ENCODE measurements around the gene MT1E. TPM values are rescaled to one million over a fixed set of nuclear protein-coding genes. Genes with fewer than 3 reads are reported as not detected.

The MT1E gene
- total RNA-seq, 1 experiment from 2014 or later, result 383 TPM

DNA sequence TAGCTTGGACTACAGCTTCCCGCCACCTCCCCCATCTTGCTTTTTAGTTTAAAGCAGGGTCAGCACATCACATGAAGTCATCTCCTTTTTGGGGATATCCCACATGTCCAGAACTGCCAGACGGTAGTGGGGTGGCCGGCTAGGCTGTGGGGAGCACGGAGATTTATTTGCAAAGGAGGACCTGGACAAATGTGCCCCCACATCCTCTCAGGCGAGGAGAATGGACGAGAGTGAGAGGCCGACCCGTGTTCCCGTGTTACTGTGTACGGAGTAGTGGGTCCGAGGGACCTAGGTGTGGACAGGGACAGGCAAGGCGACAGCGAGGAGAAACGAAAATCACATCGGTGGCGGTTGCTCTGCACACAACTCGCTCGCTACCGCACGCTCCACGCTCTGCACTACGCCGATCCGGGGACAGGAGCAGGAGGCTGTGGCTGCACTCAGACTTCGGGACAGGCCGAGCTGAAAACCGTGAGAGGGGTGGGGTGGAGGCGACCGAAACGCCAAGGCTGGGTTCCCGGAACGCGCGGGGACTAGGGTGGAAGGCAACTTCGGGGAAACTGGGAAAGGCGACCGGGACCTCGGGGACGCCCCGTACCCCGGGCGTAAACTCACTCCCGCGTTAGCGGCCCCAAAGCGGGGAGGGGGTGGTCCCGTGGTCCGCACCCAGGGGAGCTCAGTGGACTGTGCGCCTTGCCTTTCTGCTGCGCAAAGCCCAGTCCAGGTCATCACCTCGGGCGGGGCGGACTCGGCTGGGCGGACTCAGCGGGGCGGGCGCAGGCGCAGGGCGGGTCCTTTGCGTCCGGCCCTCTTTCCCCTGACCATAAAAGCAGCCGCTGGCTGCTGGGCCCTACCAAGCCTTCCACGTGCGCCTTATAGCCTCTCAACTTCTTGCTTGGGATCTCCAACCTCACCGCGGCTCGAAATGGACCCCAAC lies 12.5 kb downstream of the MT1E start, which contains the start of gene MT1A:
TSS of gene MT1A (plus strand) at position 853 of the 937 bp plus-strand sequence. CDS start at position 926, 73 bp downstream.
- Histone ChIP-seq H3K9ac (ENCODE audit: low read length) (no peak within 1 kb of the TSS), H3K9me3 (ENCODE audit: control insufficient read depth in 1 of 2, insufficient read depth in 1 of 2, low read depth in 1 of 2, low read length in 2 of 2) (no peaks in the 10 kb centered on the region), H3K4me3 (replicated peaks in 1 of 2; ENCODE audit: low read depth in 1 of 2, low read length in 2 of 2) (no peak within 1 kb of the TSS), H3K9me2 (ENCODE audit: insufficient read depth) (no peaks in the 10 kb centered on the region), H3K27ac (ENCODE audit: low read depth, low read length) (no peak within 1 kb of the TSS), H3K27me3 (ENCODE audit: insufficient read depth, low read length) (no peaks in the 10 kb centered on the region), H3K4me2 (ENCODE audit: low read length) (no peak within 1 kb of the TSS), H3K79me2 (ENCODE audit: insufficient read depth, low read length) (no peaks in the 10 kb centered on the region), H4K20me1 (ENCODE audit: insufficient read depth) (no peaks in the 10 kb centered on the region), H3K4me1 (ENCODE audit: control insufficient read depth in 1 of 2, insufficient read depth in 2 of 2, low read length in 2 of 2) (peaks cover 4 to 9% of the 10 kb centered on the region in 2 experiments; a peak in 2 of 4 replicates), H3K36me3 (ENCODE audit: control insufficient read depth in 1 of 2, insufficient read depth in 2 of 2, low read length in 2 of 2) (no peaks in the 10 kb centered on the region), H2AFZ (ENCODE audit: low read depth, low read length, poor library complexity, severe bottlenecking) (no peak within 1 kb of the TSS)
- no TSS peak for BruUV-seq (replicated peaks)
- ChIA-PET POLR2A (interaction anchor here (1.9 kb wide), 1 partner anchor 12 kb away, joined by 8 read pairs; the partner anchor contains the start of gene MT1E), RAD21 (ENCODE audit: low non-redundant PET in 1 of 2, low total read pairs in 2 of 2, uncharacterized antibody in 2 of 2, unreplicated experiment in 2 of 2) (no interaction called here), CTCF (no interaction called here)
- DNase-seq (ENCODE audit: low read depth, low spot score) (no peak), ATAC-seq (no peak)
- TF ChIP-seq YY1 (IDR thresholded peaks at IDR 0.05; ENCODE audit: extremely low read depth, insufficient replicate concordance, low read depth, low read length), result no peak
- TF ChIP-seq, protein P1, sequence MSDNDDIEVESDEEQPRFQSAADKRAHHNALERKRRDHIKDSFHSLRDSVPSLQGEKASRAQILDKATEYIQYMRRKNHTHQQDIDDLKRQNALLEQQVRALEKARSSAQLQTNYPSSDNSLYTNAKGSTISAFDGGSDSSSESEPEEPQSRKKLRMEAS (IDR thresholded peaks at IDR 0.05), result no peak
- TF ChIP-seq JUND (IDR thresholded peaks at IDR 0.05), result no peak
- TF ChIP-seq SIN3A (IDR thresholded peaks at IDR 0.05; ENCODE audit: low read depth), result no peak
- no peak for TF ChIP-seq EZH2 (IDR thresholded peaks at IDR 0.05)
- intact Hi-C loops (cut with micrococcal nuclease), result no loop called here

DNA sequence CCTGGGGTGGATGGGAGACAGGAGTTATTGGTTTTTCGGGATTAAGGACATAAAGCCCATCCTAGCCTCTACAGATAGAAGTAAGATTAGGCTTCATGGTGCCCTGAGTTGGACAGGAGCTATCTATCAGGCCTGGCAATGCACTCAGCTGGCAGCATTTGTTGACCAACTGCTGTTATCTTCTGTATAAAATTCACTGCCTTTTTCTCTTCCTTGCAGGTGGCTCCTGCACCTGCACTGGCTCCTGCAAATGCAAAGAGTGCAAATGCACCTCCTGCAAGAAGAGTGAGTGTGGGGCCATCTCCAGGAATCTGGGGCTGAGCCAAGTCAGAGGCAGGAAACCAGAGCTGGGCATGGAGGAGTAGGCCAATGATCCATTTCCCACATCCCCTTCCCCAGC lies 13.5 kb downstream of the MT1E start:
- ATAC-seq, result no peak
- H3K4me3 ChIP-seq (replicated peaks in 1 of 2; ENCODE audit: low read depth in 1 of 2, low read length in 2 of 2), result no peak overlapping the region
- no peak for DNase-seq (ENCODE audit: low read depth, low spot score)
- intact Hi-C loops (cut with micrococcal nuclease), result no loop called here
- no peak overlapping the region for H2AFZ ChIP-seq (ENCODE audit: low read depth, low read length, poor library complexity, severe bottlenecking)
- ChIA-PET POLR2A (no interaction called here), RAD21 (ENCODE audit: low non-redundant PET in 1 of 2, low total read pairs in 2 of 2, uncharacterized antibody in 2 of 2, unreplicated experiment in 2 of 2) (no interaction called here), CTCF (no interaction called here)
- no peak overlapping the region for H3K4me2 ChIP-seq (ENCODE audit: low read length)
- H3K36me3 ChIP-seq (ENCODE audit: control insufficient read depth in 1 of 2, insufficient read depth in 2 of 2, low read length in 2 of 2), result no peaks in the 10 kb centered on the region
- H3K9me2 ChIP-seq (ENCODE audit: insufficient read depth), result no peaks in the 10 kb centered on the region
- no peaks in the 10 kb centered on the region for H3K27me3 ChIP-seq (ENCODE audit: insufficient read depth, low read length)
- no peaks in the 10 kb centered on the region for H3K79me2 ChIP-seq (ENCODE audit: insufficient read depth, low read length)
- no peaks in the 10 kb centered on the region for H4K20me1 ChIP-seq (ENCODE audit: insufficient read depth)
- peaks cover 9 to 19% of the 10 kb centered on the region in 2 experiments for H3K4me1 ChIP-seq (ENCODE audit: control insufficient read depth in 1 of 2, insufficient read depth in 2 of 2, low read length in 2 of 2)
- H3K9me3 ChIP-seq (ENCODE audit: control insufficient read depth in 1 of 2, insufficient read depth in 1 of 2, low read depth in 1 of 2, low read length in 2 of 2), result no peaks in the 10 kb centered on the region
- no peak overlapping the region for H3K27ac ChIP-seq (ENCODE audit: low read depth, low read length)
- BruUV-seq (replicated peaks), result no TSS peak
- no peak overlapping the region for H3K9ac ChIP-seq (ENCODE audit: low read length)
- no peak for TF ChIP-seq TCF7L2 (IDR thresholded peaks at IDR 0.05; ENCODE audit: borderline replicate concordance, extremely low read depth, insufficient read depth, insufficient read length)
- TF ChIP-seq RAD21 (IDR thresholded peaks at IDR 0.05; ENCODE audit: low read depth), result no peak
- TF ChIP-seq ZNF274 (IDR thresholded peaks at IDR 0.05; ENCODE audit: low read depth, low read length), result no peak
- TF ChIP-seq ZFX (IDR thresholded peaks at IDR 0.05), result no peak
- TF ChIP-seq, protein P2, sequence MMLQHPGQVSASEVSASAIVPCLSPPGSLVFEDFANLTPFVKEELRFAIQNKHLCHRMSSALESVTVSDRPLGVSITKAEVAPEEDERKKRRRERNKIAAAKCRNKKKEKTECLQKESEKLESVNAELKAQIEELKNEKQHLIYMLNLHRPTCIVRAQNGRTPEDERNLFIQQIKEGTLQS (IDR thresholded peaks at IDR 0.05), result no peak
